ENCODE data around the gene CST1.
A peak's percentile ranks its signal among the peaks of the same experiment; 100 is the strongest.
"Not testable (repeated sequence)": the region's sequence is repeated elsewhere in the genome, so short reads cannot be mapped to it uniquely, and the experiment has no call there.

CST1 gene, protein sequence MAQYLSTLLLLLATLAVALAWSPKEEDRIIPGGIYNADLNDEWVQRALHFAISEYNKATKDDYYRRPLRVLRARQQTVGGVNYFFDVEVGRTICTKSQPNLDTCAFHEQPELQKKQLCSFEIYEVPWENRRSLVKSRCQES
- long read RNA-seq: 0 reads

GRCh38 chr20:23750786-23751185 is at the start of gene CST1:
CST1 (minus strand) TSS chr20:23750935; CDS start chr20:23750866, 69 bp downstream.
- not testable (repeated sequence) for DNase-seq (ENCODE audit: low read depth in 1 of 2, low spot score in 1 of 2); H3K4me3 ChIP-seq (replicated peaks; ENCODE audit: insufficient read depth, low read length)

DNA sequence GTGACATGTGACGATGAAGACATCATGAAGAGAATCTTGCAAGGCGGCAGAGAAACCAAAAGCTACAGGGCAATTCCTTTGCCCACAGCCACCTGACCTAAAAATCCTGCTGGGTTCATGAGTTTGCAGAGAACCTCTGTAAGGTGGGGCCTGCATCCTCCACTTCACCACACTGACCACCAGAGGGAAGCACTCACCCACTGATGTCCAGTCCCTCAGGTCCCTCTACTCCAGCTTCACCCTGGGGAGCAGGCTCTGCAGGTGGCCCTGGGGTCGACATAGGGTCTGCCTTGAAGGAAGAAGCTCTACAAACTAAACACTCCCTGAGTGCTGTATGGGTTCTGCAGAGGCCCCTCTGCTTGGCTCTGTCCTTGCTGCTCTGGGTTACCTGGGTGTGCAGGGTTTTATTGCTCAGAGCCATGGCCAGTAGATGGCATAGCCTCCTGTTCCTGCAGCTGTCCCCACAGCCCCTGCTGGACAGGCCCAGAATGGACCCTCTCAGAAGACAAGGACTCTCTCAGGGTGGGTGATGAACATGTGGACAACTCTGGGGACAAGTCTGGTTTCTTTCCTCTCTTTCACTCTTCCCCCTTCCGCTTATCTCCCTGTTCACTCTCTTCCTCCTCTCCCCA is 48.6 kb upstream of the CST1 start:
- H3K27me3 ChIP-seq (ENCODE audit: insufficient read depth, poor library complexity, severe bottlenecking); H3K4me3 ChIP-seq (replicated peaks; ENCODE audit: insufficient read depth, low read length); H3K27ac ChIP-seq (replicated peaks): not testable (repeated sequence)
- peak in 1 of 2 experiments; percentile 37 for DNase-seq (ENCODE audit: low read depth in 1 of 2, low spot score in 1 of 2)

More at GRCh38 chr20:23750786-23751185, at the start of gene CST1:
- not testable (repeated sequence) for H3K27me3 ChIP-seq (ENCODE audit: insufficient read depth, poor library complexity, severe bottlenecking); H3K27ac ChIP-seq (replicated peaks)

DNA sequence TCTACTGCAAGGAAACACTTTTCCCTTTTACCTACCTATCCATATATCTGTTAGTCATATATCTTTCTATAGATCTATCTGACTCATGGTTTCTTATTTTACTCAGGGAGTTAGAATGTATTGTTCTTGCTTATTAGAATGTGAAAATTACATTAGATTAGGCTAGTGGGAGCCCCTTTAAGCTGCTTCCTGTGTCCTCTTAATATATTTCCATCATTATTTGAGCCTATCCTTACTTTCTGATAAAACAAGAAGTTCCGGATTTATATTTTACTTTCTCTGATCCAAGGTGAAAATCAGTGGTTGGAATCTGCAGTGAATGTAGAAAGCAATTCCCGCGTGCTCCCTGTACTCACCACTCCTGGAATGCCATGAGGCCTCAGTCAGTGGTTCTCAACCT is 44.8 kb upstream of the CST1 start:
- no peak overlapping the region for H3K27ac ChIP-seq (replicated peaks)
- TF ChIP-seq SPI1 (IDR thresholded peaks at IDR 0.05; ENCODE audit: borderline replicate concordance, low read depth) (no peak), GABPA (IDR thresholded peaks at IDR 0.05; ENCODE audit: low read depth) (no peak), POLR2AphosphoS5 (IDR thresholded peaks at IDR 0.05; ENCODE audit: low read depth) (no peak), REST (IDR thresholded peaks at IDR 0.05; ENCODE audit: insufficient replicate concordance, low read depth) (no peak)
- TF ChIP-seq, protein P1, sequence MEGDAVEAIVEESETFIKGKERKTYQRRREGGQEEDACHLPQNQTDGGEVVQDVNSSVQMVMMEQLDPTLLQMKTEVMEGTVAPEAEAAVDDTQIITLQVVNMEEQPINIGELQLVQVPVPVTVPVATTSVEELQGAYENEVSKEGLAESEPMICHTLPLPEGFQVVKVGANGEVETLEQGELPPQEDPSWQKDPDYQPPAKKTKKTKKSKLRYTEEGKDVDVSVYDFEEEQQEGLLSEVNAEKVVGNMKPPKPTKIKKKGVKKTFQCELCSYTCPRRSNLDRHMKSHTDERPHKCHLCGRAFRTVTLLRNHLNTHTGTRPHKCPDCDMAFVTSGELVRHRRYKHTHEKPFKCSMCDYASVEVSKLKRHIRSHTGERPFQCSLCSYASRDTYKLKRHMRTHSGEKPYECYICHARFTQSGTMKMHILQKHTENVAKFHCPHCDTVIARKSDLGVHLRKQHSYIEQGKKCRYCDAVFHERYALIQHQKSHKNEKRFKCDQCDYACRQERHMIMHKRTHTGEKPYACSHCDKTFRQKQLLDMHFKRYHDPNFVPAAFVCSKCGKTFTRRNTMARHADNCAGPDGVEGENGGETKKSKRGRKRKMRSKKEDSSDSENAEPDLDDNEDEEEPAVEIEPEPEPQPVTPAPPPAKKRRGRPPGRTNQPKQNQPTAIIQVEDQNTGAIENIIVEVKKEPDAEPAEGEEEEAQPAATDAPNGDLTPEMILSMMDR (IDR thresholded peaks at IDR 0.05; ENCODE audit: insufficient read depth, low read length): no peak
- DNase-seq (ENCODE audit: low read depth in 1 of 2, low spot score in 1 of 2): no peak
- no peak overlapping the region for H3K4me3 ChIP-seq (replicated peaks; ENCODE audit: insufficient read depth, low read length)
- no peaks in the 10 kb centered on the region for H3K27me3 ChIP-seq (ENCODE audit: insufficient read depth, poor library complexity, severe bottlenecking)

DNA sequence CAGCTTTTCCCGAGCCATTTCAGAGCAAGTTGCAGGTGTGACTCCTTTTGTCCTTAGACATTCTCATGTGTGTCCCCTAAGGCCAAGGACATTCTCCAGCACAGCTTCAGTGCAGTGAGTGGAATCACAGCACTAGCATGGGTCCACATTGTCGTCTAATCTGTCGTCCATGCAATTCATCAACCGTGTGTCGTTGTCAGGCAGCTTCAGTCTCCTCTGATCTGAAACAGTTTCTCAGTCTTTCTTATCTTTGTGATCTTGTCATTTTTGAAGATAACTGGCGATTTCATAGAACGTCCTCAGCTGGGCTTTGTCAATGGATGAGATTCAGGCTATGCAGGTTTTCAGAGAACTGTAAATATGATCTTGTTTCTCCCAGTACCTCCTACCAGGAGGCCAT is 44.1 kb upstream of the CST1 start:
- no peak overlapping the region for H3K4me3 ChIP-seq (replicated peaks; ENCODE audit: insufficient read depth, low read length)
- H3K27me3 ChIP-seq (ENCODE audit: insufficient read depth, poor library complexity, severe bottlenecking): no peaks in the 10 kb centered on the region
- no peak for TF ChIP-seq POLR2AphosphoS5 (IDR thresholded peaks at IDR 0.05; ENCODE audit: low read depth)
- TF ChIP-seq SPI1 (IDR thresholded peaks at IDR 0.05; ENCODE audit: borderline replicate concordance, low read depth): no peak
- no peak for TF ChIP-seq GABPA (IDR thresholded peaks at IDR 0.05; ENCODE audit: low read depth)
- TF ChIP-seq REST (IDR thresholded peaks at IDR 0.05; ENCODE audit: insufficient replicate concordance, low read depth): no peak
- TF ChIP-seq, protein P1 (IDR thresholded peaks at IDR 0.05; ENCODE audit: insufficient read depth, low read length): no peak
- H3K27ac ChIP-seq (replicated peaks): no peak overlapping the region
- DNase-seq (ENCODE audit: low read depth in 1 of 2, low spot score in 1 of 2): no peak

- no peak for TF ChIP-seq REST (IDR thresholded peaks at IDR 0.05; ENCODE audit: insufficient replicate concordance, low read depth)
- no peak for TF ChIP-seq POLR2AphosphoS5 (IDR thresholded peaks at IDR 0.05; ENCODE audit: low read depth)
- TF ChIP-seq, protein P1 (IDR thresholded peaks at IDR 0.05; ENCODE audit: insufficient read depth, low read length): no peak
- TF ChIP-seq SPI1 (IDR thresholded peaks at IDR 0.05; ENCODE audit: borderline replicate concordance, low read depth): no peak
- TF ChIP-seq GABPA (IDR thresholded peaks at IDR 0.05; ENCODE audit: low read depth): no peak
- DNase-seq (ENCODE audit: low read depth in 1 of 2, low spot score in 1 of 2): no peak
- H3K27me3 ChIP-seq (ENCODE audit: insufficient read depth, poor library complexity, severe bottlenecking): no peaks in the 10 kb centered on the region
- H3K4me3 ChIP-seq (replicated peaks; ENCODE audit: insufficient read depth, low read length): no peak overlapping the region
- H3K27ac ChIP-seq (replicated peaks): no peak overlapping the region
These were observed 43.3 kb upstream of the CST1 start for GRCh38 chr20:23794065-23794464.

Measured in HL-60 (cell line).